DND-41 (cell line): ENCODE results near the gene SCCPDH.
"Not testable (repeated sequence)": the region's sequence is repeated elsewhere in the genome, so short reads cannot be mapped to it uniquely, and the experiment has no call there.

ENCODE experiments used
- CTCF ChIP-seq: IDR thresholded peaks from 2 replicates; pipeline ENCODE4 v1.5.1; 2012; ENCODE audit warnings: borderline replicate concordance, low read length, moderate library complexity, mild to moderate bottlenecking; ENCODE audit not compliant: poor library complexity, severe bottlenecking; ENCODE audit errors: extremely low read depth
- EZH2 ChIP-seq: IDR thresholded peaks from 3 replicates; pipeline ENCODE4 v1.6.1; 2012; ENCODE audit warnings: borderline replicate concordance, low read depth, mild to moderate bottlenecking, moderate library complexity, low read length, inconsistent platforms; ENCODE audit not compliant: severe bottlenecking

GRCh38 chr1:246746155-246746554, 21.9 kb downstream of the SCCPDH start:
- TF ChIP-seq CTCF, EZH2: not testable (repeated sequence)
